Fibroblast of lung (primary cell): Measurements from ENCODE around the gene TRNP1. TPM values are rescaled to one million over a fixed set of nuclear protein-coding genes. Genes with fewer than 3 reads are reported as not detected.
A peak's percentile ranks its signal among the peaks of the same experiment; 100 is the strongest.

Experiments used
- DNase-seq, 2 donors: peaks; one replicate each; pipeline versions ENCODE4 v3.0.0 to v3.0.0-alpha.2; 2010; ENCODE audit warnings: low read depth in 2 of 2
- H2AFZ ChIP-seq: 2 replicates; pipeline ENCODE4 v1.5.1; 2012; ENCODE audit warnings: low read length, control low read depth, inconsistent platforms
- H3K27ac ChIP-seq: 2 replicates; pipeline ENCODE4 v1.5.1; 2011; ENCODE audit warnings: low read length, control low read depth; ENCODE audit not compliant: insufficient read depth
- H3K27me3 ChIP-seq: 2 replicates; pipeline ENCODE4 v1.5.1; 2011; ENCODE audit warnings: mild to moderate bottlenecking, low read length; ENCODE audit not compliant: control insufficient read depth, insufficient read depth
- H3K36me3 ChIP-seq: 2 replicates; pipeline ENCODE4 v1.5.1; 2011; ENCODE audit warnings: low read length; ENCODE audit not compliant: control insufficient read depth, insufficient read depth
- H3K4me1 ChIP-seq: 2 replicates; pipeline ENCODE4 v1.5.1; 2011; ENCODE audit warnings: low read length; ENCODE audit not compliant: control insufficient read depth, insufficient read depth; ENCODE audit errors: extremely low read depth
- H3K4me2 ChIP-seq: 2 replicates; pipeline ENCODE4 v1.5.1; 2011; ENCODE audit warnings: low read length, control low read depth; ENCODE audit not compliant: insufficient read depth; ENCODE audit errors: extremely low read depth
- H3K4me3 ChIP-seq, 4 experiments: fragments of 200-600 bp in 1 of 4; sonication (generic) in 1 of 4; replicated peaks in 1 of 4; 2 replicates each; pipeline ENCODE4 v1.5.1; 2011 to 2016; ENCODE audit warnings: low read length in 4 of 4, low read depth in 3 of 4, mild to moderate bottlenecking in 3 of 4, control low read depth in 2 of 4, inconsistent platforms in 1 of 4, mixed read lengths in 1 of 4; ENCODE audit not compliant: insufficient read depth in 1 of 4; ENCODE audit errors: control extremely low read depth in 1 of 4
- H3K79me2 ChIP-seq: 2 replicates; pipeline ENCODE4 v1.5.1; 2012; ENCODE audit warnings: mild to moderate bottlenecking, low read length, inconsistent platforms; ENCODE audit not compliant: control insufficient read depth, insufficient read depth
- H3K9ac ChIP-seq: 2 replicates; pipeline ENCODE4 v1.5.1; 2011; ENCODE audit warnings: mild to moderate bottlenecking, low read length, control low read depth; ENCODE audit not compliant: insufficient read depth
- H3K9me3 ChIP-seq: 2 replicates; pipeline ENCODE4 v1.5.1; 2012; ENCODE audit warnings: low read depth, low read length; ENCODE audit not compliant: control insufficient read depth, insufficient read depth
- H4K20me1 ChIP-seq: 2 replicates; pipeline ENCODE4 v1.5.1; 2011; ENCODE audit warnings: low read length; ENCODE audit not compliant: control insufficient read depth, insufficient read depth; ENCODE audit errors: extremely low read depth
- EZH2 ChIP-seq: IDR thresholded peaks from 2 replicates; pipeline ENCODE4 v1.5.1; 2012; ENCODE audit warnings: low read length, control low read depth, mild to moderate bottlenecking; ENCODE audit errors: missing control alignments
- polyA plus RNA-seq, 2 donors: library from polyadenylated mRNA; depleted of rRNA in 1 of 2; stranded (reverse) in 1 of 2; unstranded in 1 of 2; fragments of >200 nt; gene quantifications; 2 replicates each; pipeline ENCODE4 v1.2.1, GENCODE V29; 2011 to 2012; ENCODE audit warnings: missing spikeins in 1 of 2
- total RNA-seq: library from RNA; depleted of rRNA; stranded (reverse); fragments of >200 nt; gene quantifications from 2 replicates; pipeline ENCODE4 v1.2.1, GENCODE V29; 2014
- TF ChIP-seq, protein P1 (sequence below), 2 donors: IDR thresholded peaks in 1 of 2; conservative IDR thresholded peaks in 1 of 2; 1 replicate in 1 of 2; 2 replicates in 1 of 2; pipeline ENCODE4 v1.5.1; 2011 to 2012; ENCODE audit warnings: low read length in 2 of 2, control low read depth in 1 of 2, inconsistent platforms in 1 of 2, low read depth in 1 of 2, mild to moderate bottlenecking in 1 of 2

Gene TRNP1
- total and polyA plus RNA-seq, 2 donors (not counting 1 experiment from before 2014, with no cell fraction given) = 16.2 to 32.6 TPM

DNA sequence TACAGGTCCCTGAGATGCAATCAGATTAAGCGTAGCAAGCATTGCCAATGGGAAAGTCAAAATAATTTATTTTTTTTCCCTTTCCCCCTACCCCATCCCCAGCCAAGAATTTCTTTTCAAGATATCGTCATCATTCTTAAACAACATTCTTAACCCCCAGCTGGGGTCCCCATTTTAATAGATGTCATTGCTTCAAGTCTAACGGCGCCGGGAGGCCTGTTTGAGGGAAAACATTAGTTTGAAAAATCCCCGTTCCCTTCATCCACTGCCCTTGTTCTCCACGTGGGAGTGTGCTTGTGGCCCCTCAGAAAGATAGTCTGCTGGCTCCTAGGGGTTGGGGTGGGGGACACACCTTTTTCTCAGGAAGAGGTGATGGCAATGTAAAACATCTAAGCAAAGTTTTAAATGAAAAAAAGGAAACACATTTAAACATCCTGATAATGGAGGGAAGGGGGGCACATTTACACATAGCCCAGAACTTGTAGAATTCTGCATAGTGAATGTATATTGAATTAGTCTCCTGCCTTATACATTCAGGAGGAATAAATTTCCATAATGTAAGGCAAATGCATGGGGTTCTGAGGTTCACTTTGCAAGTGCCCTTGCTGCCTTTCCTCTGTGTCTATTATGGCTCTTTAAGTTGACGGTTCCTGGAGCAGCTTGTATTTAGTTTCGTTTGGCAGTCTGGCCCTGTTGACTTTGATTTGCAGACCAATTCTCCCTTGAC lies 6.8 kb downstream of the TRNP1 start:
- Histone ChIP-seq H2AFZ (no peak overlapping the region), H4K20me1 (no peaks in the 10 kb centered on the region), H3K4me2 (peak overlapping the region; percentile 58), H3K27me3 (no peaks in the 10 kb centered on the region), H3K36me3 (no peaks in the 10 kb centered on the region), H3K9me3 (no peaks in the 10 kb centered on the region), H3K4me3 (no peak overlapping the region), H3K27ac (peak overlapping the region; percentile 84), H3K79me2 (peaks cover 6% of the 10 kb centered on the region), H3K9ac (no peak overlapping the region), H3K4me1 (peaks cover 38% of the 10 kb centered on the region)
- TF ChIP-seq, protein P1, sequence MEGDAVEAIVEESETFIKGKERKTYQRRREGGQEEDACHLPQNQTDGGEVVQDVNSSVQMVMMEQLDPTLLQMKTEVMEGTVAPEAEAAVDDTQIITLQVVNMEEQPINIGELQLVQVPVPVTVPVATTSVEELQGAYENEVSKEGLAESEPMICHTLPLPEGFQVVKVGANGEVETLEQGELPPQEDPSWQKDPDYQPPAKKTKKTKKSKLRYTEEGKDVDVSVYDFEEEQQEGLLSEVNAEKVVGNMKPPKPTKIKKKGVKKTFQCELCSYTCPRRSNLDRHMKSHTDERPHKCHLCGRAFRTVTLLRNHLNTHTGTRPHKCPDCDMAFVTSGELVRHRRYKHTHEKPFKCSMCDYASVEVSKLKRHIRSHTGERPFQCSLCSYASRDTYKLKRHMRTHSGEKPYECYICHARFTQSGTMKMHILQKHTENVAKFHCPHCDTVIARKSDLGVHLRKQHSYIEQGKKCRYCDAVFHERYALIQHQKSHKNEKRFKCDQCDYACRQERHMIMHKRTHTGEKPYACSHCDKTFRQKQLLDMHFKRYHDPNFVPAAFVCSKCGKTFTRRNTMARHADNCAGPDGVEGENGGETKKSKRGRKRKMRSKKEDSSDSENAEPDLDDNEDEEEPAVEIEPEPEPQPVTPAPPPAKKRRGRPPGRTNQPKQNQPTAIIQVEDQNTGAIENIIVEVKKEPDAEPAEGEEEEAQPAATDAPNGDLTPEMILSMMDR (conservative IDR thresholded peaks at IDR 0.05 in 1 of 2, IDR thresholded peaks at IDR 0.05 in 1 of 2; ENCODE audit: low read depth in 1 of 2, low read length in 2 of 2) = no peak
- no peak for TF ChIP-seq EZH2
- peak in 1 of 2 donors; percentile 66 for DNase-seq

DNA sequence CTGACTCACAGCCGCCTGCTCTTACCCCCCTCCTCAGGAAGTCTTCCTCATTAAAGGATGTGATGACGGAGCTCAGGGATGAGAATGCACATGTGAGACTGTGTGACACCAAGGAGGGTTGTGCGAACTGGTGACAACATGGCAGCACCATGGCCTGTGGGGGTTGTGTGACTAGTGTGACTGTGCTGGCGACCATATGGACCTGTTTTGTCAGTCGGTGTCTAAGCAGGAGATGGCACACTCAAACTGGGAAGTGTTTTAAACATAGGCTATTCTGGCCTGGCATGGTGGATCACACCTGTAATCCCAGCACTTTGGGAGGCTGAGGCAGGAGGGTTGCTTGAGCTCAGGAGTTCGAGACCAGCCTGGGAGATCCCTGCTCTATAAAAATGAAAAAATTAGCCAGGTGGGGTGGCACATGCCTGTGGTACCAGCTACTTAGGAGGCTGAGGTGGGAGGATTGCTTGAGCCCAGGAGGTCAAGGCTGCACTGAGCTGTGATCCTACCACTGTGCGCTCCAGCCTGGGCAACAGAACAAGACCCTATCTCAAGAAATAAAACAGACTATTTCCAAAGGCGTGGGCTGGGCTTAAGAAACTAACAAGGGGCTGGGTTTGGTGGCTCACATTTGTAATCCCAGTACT lies 7.4 kb downstream of the TRNP1 start:
- Histone ChIP-seq H3K27me3 (no peaks in the 10 kb centered on the region), H2AFZ (no peak overlapping the region), H3K4me3 (no peak overlapping the region), H3K36me3 (peaks cover 2% of the 10 kb centered on the region), H3K79me2 (peaks cover 2% of the 10 kb centered on the region), H3K9me3 (no peaks in the 10 kb centered on the region), H3K4me2 (no peak overlapping the region), H4K20me1 (no peaks in the 10 kb centered on the region), H3K9ac (no peak overlapping the region), H3K4me1 (peaks cover 37% of the 10 kb centered on the region), H3K27ac (peak overlapping the region; percentile 84)
- peak in 1 of 2 donors; percentile 81 for DNase-seq
- TF ChIP-seq EZH2 = no peak

DNA sequence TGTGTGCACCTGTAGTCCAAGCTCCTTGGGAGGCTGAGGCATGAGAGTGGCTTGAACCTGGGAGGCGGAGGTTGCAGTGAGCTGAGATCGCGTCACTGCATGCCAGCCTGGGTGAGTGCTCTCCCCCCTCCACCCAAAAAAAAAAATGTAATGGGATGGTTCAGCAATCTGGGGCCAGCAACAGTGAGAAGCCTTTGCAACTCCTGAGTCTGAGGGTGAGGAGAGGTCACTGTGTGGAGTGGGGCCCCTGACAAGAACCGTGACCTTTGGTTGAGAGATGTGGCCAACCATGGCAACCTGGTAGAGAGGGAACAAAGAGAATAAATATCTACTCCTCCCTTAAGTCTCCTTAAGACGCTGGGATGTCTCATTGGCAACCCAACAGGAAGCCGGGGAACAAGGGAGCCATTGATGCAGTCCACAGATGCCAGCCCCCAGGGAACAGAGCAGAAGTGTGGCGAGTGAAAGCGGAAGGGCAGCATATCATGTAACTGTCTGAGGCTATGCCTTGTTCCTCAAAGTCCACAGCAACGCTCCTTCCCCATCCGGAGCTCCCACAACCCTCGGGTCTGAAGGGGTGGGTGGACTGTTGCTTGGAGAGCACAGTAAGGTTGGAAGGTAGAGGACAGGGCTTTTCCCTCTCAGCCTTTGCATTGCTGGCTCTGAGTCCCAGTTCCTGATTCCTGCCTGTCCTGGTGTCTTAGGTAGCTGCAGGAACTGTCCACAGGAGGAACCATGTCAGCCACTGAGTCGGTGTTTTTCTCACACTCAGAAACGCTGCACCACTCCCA lies 8.3 kb downstream of the TRNP1 start:
- Histone ChIP-seq H3K9ac (no peak overlapping the region), H3K36me3 (peaks cover 3% of the 10 kb centered on the region), H3K4me3 (no peak overlapping the region), H3K79me2 (no peaks in the 10 kb centered on the region), H3K27me3 (no peaks in the 10 kb centered on the region), H3K4me2 (no peak overlapping the region), H3K9me3 (no peaks in the 10 kb centered on the region), H3K4me1 (peaks cover 34% of the 10 kb centered on the region), H3K27ac (no peak overlapping the region), H2AFZ (no peak overlapping the region), H4K20me1 (no peaks in the 10 kb centered on the region)
- peak in 1 of 2 donors; percentile 66 for DNase-seq
- TF ChIP-seq, protein P1 (conservative IDR thresholded peaks at IDR 0.05 in 1 of 2, IDR thresholded peaks at IDR 0.05 in 1 of 2; ENCODE audit: low read depth in 1 of 2, low read length in 2 of 2) = no peak
- TF ChIP-seq EZH2 = no peak
